GM12801 (cell line): ENCODE measurements around the gene MAST4.

Experiments used
- TF ChIP-seq, protein P1 (sequence below): IDR thresholded peaks from one replicate; pipeline ENCODE4 v1.5.1; 2011; ENCODE audit warnings: control low read depth; ENCODE audit not compliant: insufficient read length; ENCODE audit errors: extremely low read depth

MAST4 gene

DNA sequence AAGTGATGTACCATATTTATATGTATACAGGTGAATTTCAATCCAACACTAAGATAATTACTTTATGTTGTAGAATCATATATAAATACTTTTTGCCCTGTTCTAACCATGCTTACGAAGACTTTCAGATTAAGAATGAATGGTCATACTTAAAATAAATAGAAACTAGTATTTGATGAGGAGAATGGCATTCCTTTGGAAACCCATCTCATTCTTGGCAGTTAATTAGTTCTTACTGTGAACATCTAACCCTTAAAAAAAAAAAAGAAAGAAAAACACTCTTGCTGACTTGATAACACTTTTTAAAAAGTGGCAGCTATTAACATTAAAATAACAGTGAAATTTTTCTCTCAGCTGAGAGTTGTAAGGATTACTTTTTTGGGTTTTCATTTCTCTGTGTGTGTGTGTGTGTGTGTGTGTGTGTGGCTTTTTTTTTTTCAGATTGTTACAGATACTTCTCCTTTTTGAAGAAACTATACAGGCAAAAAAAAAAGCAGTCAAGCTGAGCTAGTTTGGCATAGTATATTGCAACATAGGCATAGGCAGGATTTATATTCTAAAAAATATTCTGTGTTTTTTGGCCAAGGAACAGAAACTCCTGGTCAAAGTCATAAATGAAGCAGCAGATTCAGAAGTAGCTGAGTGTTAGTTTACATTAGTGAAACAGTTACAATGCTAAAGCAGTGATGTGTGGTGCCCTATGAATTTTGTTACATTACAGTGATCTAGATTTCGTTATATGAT is 436.9 kb downstream of the MAST4 start:
- TF ChIP-seq, protein P1, sequence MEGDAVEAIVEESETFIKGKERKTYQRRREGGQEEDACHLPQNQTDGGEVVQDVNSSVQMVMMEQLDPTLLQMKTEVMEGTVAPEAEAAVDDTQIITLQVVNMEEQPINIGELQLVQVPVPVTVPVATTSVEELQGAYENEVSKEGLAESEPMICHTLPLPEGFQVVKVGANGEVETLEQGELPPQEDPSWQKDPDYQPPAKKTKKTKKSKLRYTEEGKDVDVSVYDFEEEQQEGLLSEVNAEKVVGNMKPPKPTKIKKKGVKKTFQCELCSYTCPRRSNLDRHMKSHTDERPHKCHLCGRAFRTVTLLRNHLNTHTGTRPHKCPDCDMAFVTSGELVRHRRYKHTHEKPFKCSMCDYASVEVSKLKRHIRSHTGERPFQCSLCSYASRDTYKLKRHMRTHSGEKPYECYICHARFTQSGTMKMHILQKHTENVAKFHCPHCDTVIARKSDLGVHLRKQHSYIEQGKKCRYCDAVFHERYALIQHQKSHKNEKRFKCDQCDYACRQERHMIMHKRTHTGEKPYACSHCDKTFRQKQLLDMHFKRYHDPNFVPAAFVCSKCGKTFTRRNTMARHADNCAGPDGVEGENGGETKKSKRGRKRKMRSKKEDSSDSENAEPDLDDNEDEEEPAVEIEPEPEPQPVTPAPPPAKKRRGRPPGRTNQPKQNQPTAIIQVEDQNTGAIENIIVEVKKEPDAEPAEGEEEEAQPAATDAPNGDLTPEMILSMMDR, result no peak

DNA sequence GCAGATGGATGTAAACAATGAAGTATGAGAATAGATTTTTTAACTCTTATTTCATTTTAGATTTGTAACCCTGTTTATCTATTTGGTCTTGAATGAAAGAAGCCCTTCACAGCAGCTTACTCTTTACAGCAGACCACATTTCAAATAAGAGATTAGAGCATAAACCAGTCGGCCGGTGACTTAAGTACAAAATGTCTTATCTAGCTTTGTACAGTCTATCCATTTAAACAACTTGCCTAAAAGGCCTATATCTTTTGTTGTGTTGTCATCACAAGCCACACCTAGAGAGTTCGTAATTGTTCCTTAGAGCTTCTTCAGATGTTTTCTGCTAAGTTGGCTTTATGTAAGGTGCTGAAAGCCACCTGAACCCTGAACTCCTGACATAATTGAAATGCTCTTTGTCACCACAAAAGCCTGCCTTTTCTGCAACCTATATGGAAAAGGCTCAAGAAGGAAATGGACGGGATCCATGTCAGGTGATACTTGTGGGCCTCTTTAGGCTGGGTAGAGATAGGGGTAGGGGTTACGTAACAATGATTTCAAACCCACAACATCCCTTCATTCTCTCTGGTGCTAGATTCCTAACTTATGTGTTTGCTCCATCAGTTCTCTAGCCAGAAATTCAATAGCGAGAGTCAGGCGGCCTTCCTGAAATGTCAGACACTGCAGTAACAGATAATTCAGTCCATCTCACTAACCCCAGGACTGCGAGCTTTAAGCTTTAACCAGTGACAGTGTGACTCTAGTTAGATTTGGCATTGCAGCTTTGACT is 437.9 kb downstream of the MAST4 start:
- TF ChIP-seq, protein P1, result no peak

DNA sequence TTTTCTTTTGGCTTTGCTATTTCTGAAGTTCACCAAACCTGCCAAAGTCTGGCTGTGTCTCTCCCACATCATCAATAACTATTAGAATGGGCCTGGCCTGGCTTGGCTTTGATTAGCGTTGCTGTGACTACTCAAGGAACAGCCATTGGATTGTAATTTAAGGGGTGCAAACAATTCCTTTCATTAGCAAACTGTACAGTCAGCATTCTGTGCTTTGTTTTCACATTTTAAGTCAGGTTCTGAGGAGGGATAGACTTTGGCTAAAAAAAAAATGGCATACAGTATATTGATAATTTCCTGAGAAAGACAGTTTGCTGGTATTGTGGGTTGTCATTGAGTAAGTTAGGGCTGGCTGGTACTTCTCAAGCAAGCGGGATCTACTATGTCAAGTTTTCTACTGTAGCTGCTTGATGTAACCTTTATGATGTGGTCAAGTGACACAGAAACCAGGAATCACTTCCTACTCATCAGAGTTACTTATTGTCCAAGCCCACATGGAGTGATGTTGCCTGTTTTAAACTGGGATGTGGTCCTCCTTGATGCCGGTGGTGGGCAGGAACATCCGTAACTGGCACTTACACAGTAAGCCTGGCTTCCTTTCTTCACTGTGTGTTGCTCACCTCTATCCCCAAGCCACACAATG is 439.0 kb downstream of the MAST4 start:
- TF ChIP-seq, protein P1, result no peak

DNA sequence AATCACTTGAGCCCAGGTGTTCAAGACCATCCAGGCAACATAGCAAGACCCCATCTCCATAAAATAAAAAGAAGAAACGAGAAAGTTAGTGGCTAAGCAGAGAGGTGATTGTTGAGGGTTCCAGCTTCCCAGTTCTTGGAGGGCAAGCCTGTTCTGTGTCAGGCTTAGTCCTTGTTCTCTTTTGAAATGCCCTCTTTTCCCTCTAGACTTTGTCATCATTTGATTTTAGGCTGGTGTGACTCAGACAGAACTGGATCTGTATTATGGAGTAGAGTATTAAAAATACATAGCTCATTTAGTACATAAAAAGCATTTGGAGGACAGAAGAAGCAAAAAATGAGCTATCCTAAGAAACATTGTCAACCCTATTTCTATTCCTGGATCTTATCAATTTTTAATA is 441.0 kb downstream of the MAST4 start:
- TF ChIP-seq, protein P1, result no peak

DNA sequence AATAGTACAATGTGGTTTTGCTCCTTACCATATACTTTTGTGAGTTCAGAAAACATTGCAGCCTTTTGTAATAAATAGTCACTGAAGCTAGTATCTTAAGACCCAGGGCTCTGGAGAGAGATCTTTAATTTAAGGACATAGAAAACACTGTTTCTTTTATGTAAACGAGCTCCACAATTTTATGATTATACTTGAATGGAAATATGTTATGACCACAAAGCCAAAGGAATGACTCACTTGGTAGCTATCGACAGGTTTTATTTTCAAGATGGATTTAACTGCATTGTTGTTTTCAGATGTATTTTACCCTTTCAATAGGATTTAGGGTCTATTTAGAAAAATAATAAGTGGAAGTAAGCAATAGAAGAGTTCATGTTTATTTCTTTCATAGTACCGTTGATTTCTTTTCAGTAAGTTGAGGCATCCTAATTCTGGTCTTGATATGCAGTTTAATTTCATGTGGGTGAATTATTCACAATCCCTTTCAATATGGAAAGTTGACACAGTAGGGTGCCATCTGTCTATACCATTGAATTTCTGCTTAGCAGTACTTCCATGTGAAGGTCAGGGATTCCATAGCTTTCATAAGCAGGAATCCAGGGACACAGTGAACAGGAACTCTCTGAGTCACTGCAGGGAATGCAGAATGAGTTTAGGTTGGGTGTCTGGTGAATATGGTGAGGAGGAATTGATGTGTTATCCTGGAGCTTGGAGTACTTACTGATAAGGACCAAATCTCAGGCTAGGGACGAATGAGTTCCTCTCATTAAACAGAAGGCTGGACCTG is 442.8 kb downstream of the MAST4 start:
- TF ChIP-seq, protein P1, result no peak

DNA sequence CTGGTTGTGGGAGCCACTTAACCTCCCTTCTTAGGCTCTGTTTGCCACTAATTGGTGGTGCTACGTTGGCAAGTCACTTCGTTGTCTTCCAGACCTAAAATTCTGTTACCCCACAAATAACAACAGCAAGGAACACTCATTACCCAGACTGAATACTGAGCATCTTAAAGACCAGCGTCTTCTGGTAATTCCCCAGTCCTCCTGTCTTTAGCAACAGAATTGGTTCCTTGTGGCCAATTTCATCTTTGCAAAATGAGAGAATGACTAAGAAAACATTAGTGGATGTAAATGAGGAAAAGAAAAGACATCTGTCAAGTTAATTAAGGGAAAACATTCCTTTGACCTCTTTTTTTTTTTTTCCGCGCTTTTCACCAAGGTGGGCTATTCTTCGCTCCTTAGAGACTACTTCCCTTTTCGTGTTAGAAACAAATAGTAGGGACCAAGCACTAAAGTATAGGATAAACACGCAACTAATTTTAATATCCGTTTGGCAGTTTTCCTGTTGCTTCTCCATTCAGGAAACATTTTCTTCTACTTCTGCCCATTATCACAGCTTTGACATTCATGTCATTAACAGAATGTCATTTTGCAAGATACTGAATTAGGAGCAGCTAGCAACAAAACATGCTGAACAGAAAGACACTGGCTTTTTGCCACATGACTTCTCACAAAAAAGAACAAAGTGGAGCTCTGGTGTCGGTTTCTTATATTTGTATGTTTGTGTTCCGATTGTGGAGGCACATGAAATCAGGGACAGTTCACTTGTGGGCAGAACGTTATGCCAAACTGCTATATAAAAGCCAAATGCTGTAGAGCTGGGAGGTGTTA is 446.2 kb downstream of the MAST4 start:
- TF ChIP-seq, protein P1, result no peak
